GM13976 (cell line): Measurements from ENCODE around the gene BGN.

ENCODE experiments used
- DNase-seq: peaks from one replicate; pipeline ENCODE4 v3.0.0; 2012; ENCODE audit warnings: low spot score
- in situ Hi-C: fragments of 300-500 bp; cut with MboI; formaldehyde crosslinking; loops from one replicate; pipeline ENCODE4 v1.12.0; 2022; ENCODE audit warnings: low sequenced_read_pairs, mixed read lengths, inconsistent platforms; ENCODE audit not compliant: unreplicated experiment
- TF ChIP-seq, protein P1 (sequence below): IDR thresholded peaks from 2 replicates; pipeline ENCODE4 v1.5.1; 2012; ENCODE audit warnings: borderline replicate concordance, mild to moderate bottlenecking; ENCODE audit not compliant: insufficient read depth; ENCODE audit errors: extremely low read depth, missing control alignments, control extremely low read depth

Gene BGN

DNA sequence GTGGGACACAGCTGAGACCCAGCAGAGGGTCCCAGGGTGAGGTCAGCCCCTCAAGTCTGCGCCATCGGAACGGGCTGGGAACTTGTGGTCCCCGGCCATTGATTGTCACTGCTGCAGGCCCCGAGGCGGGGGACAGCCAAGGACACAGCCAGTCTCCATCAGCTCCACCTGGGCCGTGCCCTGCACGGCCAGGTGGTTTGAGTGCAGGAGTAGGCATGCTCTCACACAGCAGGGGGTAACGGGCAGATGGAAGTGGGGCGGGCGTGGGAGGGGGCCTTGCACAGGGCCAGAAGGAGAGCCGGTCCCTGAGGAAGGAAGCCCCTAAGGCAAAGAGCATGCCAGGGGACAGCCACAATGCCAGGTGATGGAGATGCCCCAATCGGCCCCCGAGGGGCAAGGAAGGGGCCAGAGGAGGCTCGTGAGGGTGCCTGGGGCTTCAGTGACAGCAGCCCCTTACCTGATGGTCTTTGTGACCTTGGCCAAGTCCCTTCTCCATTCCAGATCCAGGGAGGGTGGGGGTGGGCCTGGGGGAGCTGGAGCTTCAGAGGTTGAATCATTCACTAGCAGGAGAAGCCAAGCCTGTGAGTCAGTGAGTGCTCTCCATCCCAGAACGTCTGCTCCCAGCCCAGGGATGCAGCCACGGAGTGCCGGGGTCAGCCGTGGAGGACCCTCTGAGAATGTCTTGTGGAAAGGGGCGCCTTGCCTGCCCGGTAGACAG lies 24.9 kb downstream of the BGN start:
- TF ChIP-seq, protein P1, sequence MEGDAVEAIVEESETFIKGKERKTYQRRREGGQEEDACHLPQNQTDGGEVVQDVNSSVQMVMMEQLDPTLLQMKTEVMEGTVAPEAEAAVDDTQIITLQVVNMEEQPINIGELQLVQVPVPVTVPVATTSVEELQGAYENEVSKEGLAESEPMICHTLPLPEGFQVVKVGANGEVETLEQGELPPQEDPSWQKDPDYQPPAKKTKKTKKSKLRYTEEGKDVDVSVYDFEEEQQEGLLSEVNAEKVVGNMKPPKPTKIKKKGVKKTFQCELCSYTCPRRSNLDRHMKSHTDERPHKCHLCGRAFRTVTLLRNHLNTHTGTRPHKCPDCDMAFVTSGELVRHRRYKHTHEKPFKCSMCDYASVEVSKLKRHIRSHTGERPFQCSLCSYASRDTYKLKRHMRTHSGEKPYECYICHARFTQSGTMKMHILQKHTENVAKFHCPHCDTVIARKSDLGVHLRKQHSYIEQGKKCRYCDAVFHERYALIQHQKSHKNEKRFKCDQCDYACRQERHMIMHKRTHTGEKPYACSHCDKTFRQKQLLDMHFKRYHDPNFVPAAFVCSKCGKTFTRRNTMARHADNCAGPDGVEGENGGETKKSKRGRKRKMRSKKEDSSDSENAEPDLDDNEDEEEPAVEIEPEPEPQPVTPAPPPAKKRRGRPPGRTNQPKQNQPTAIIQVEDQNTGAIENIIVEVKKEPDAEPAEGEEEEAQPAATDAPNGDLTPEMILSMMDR = no peak
- no peak for DNase-seq
- in situ Hi-C loops = no loop called here

DNA sequence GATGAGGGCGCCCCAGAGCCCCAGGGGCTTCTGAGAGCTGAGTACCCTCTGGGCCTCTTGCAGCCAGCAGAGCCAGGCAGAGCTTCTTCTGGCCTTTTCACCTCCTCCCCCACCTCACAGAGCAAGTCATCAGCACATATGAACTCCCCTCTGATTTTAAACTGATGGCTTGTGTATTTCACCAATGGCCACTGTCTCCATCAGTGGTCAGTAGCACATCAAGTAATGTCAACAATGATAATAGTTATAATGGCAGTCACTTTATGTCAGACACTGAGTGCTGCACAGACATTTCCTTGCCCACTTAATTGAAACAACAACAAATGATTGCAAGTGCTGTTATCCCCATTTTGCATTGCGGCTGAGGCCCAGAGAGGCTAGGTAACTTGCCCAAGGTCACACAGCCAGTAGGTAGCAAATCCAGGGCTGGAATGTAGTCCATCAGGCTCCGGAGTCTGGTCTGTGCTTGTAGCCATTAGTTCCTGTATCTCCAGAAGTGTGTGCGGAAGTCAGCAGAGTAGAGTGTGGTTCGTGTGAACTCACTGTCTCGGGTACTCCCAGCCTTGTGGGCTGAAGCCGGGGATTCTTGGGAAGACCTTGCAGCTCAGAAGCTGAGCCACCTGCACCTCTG lies 25.6 kb downstream of the BGN start:
- in situ Hi-C loops = no loop called here
- DNase-seq = no peak
- TF ChIP-seq, protein P1 = no peak

DNA sequence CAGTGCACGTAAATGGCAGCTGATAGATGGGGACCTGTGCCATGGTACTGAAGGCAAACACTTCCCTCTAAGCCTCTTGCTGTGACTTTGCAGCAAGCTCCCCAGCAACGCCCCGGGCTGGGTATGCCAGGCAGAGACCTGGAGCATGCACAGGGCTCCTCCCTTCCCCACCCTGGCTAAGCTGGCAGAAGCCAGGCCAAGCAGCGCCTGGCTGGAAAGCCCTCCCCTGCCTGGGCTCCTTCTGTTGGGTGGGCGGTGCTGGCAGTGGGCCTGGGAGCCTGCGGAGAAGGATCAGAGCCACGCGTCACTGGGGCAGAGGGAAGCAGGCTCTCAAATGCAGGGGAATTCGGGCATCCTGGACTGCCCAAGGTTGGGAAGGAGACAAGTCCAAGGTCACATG lies 26.3 kb downstream of the BGN start:
- no peak for DNase-seq
- TF ChIP-seq, protein P1 = no peak
- in situ Hi-C loops = no loop called here

DNA sequence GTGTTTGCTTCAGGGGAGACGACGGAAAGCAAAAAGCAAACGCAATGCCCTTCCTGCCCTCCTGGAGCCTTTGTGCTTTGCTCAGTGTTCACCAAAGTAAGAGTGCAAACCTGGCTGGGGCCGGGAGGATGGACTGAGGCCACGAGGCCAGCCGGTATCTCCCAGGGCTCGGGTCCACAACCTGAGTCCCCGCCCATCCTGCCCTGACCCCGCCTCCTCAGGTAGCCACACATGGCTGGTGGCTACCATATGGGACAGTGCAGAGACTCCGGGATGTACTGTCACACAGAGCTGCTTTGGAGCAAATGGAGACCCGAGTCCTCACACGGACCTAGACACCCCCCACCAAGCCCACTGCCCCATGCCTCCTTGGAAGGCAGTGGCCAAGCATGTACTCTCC lies 27.5 kb downstream of the BGN start:
- in situ Hi-C loops = no loop called here
- no peak for DNase-seq
- TF ChIP-seq, protein P1 = no peak

DNA sequence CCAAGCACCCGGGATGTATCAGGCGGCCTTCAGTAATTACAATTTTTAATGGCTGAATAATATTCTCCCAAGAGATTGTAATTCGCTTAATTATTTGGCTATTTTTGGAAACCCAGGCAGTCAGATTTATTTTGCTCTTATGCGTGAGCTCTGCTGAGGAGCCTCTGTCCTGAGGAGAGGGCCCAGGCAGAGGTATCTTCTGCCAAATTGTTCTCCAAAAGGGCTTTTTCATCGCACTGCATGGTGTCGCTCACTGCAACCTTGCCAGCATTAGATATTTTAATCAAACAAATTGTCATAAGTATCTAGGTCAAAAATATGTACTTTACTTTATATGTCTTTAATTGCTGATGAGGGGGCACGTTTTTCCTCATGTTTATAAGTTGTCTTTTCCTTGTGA lies 28.5 kb downstream of the BGN start:
- in situ Hi-C loops = no loop called here

DNA sequence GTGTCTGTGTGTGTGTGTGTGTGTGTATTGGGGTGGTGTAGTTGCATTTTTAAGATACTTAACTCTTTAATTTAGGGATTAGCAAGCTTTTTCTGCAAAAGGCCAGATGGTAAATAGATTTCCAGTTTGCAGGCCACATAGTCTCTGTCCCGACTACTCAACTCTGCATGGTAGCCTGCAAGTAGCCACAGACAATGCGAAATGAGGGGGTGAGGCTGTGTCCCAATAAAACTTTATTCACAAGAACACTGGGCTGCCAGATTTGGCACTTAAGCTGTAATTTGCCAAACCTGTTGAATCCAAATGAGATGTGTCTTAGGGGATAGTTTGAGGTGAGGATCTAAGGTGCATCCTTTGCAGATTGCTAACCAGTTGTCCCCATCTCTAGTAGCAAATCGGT lies 29.5 kb downstream of the BGN start:
- no peak for DNase-seq
- TF ChIP-seq, protein P1 = no peak
- in situ Hi-C loops = no loop called here

More for the DNA sequence above, 28.5 kb downstream of the BGN start:
- DNase-seq = no peak
- TF ChIP-seq, protein P1 = no peak
